GM19099 (cell line): ENCODE data around the gene DDAH1.

Experiments used
- POLR2A ChIP-seq: IDR thresholded peaks from 3 replicates; pipeline ENCODE4 v1.6.1; 2011; ENCODE audit warnings: low read depth; ENCODE audit not compliant: insufficient read length; ENCODE audit errors: extremely low read depth

DDAH1 gene

DNA sequence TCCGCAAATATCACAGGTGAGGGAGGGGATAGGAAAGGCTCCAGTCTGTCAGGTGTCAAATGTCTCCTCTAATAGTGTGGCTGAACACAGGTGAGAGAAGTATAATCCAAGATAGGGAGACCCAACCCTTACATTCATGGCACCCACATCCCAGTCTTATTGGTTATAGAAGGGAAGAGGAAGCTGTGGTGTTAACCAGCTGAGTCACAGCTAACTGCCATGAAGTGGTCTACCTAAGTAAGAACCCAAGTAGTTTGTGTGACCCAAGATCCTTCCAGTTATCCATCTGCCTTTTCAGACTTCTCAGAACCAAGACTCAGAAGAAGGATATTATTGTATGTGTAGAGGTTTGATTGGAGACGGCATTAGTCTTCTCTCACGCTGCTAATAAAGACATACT lies 37.1 kb downstream of the DDAH1 start:
- no peak for TF ChIP-seq POLR2A

DNA sequence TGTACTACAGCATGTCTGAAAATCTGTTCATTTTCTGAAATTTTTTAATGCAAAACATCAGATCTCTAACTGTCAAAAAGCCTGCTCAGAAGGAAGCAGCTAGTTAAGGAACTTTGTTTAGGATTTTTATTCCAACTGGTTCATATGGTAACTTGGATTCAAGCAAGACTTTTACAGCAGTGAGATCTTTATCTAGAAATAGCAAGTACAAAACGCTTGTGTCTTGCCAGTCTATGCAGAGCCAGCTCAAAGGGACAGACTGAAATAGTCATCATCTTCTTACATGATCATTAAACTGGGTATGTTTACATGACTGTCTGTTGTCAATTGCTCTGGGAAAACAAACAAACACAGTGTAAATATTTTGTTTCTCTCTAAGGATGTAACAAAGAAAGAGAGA lies 37.6 kb downstream of the DDAH1 start:
- no peak for TF ChIP-seq POLR2A

DNA sequence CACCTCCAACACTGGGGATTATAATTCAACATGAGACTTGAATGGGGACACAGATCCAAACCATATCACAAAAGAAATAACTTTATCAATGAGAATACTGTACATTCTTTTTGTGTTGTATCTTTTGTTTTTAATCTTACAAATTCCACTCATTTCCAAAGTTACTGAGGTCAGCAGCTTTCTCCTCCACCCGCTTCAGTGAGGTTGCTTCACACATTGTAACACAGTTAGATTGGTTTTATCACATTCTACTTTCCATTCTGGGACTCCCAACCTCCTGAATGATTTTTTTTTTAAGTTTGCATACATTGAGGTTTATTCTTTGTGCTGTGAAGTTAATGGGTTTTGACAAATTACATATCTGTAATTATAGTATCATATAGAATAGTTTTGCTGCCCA lies 43.8 kb downstream of the DDAH1 start:
- no peak for TF ChIP-seq POLR2A

DNA sequence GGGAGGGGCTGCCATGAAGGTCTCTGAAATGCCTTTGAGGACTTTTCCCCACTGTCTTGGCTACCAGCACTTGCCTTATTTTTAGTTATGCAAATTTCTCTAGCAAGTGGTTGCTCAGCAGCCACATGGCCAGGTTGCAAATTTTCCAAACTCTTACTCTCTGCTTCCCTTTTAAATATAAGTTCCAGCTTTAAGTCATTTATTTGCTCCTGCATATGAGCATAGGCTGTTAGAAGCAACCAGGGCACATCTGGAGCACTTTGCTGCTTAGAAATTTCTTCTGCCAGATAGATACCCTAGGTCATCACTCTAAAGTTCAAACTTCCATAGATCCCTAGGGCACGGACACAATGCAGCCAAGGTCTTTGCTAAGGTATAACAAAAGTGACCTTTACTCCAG lies 44.8 kb downstream of the DDAH1 start:
- TF ChIP-seq POLR2A, result no peak

DNA sequence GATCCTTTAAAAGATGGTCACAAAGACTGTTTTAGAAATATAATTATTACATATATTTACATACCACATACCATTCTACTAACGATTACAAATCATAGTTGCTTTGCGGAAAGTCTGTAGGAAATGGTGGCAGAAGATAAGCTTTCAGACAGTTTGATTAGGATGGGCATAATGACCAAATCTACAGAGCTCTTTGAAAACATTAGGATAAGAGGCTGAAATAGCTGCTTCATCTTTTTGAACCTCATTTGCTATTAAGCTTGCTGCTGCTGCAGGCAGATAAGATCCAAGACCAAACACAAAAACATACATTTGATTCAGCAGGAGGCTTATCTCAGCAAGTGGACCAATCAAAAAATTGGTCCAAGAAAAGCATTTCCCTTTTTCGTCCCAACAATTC lies 47.1 kb downstream of the DDAH1 start:
- TF ChIP-seq POLR2A, result no peak

DNA sequence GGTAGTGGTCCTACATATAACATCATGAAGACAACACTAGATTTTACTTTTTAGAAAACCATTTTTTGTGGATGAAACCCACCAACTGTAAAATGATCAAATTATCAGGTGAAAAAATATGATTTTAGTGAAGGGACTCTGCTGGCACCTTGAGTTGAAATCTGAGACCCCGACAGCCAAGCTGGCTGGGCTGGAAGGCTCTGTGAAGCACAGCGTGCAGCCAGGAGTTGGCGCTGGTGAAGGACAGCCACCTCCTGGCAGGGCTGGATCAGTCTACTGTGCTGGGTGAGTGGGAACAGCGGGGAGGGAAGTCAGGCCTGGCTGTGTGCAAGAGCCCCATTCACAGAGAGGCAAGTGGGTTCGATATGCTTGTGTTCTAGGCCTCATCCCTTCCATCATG lies 47.9 kb downstream of the DDAH1 start:
- TF ChIP-seq POLR2A, result no peak

DNA sequence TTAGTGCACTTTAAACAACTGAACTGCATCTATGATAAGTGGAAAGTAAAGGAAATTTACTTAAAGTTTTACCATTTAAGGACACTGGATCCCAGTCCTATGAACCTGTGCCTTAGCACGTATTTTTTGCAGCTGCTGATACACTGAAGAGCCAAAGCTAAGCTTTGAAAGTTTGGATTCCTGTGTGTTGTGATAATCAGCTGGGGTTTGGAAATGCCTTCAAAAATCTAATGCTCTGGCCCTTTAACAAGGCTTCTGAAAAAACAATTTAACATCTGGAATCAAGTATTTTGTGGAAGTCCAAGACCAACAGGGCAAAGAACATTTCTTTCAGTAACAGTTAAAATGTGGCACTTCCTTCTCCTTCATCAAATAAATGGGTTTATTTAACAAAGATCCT lies 51.8 kb downstream of the DDAH1 start:
- TF ChIP-seq POLR2A, result no peak

DNA sequence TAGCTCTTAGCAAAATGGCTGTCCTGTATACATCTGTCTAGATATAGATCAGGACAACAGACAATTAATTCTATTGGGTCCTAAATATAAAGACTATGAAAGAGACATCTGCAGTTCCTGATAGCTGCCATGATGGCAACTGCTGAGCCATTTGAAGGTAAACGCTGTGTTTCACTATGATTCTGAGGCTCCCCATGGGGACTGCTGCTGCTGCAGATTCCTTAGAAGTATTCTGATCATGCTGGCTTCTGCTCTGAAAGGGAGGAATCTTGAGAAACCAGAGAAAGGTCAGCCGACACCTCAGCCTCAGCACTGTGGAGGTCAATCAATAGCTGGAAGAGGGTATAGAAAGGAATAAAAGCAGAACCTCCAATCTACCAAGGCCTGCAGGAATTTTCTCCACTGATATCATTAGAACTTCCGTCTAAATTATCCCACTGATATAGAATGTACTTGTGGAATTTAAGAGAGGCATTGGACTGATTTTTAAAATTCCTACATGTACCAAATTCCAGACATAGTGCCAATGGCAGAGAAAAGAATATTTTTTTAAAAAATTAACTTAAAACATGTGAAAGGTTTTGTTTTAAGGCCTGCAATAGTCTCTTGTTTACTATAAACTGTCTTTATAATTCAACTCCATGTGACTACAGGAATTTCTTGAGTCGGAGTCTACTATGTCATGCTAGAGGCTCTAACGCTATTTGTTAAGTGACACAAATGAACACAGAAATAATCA lies 53.2 kb downstream of the DDAH1 start:
- no peak for TF ChIP-seq POLR2A

DNA sequence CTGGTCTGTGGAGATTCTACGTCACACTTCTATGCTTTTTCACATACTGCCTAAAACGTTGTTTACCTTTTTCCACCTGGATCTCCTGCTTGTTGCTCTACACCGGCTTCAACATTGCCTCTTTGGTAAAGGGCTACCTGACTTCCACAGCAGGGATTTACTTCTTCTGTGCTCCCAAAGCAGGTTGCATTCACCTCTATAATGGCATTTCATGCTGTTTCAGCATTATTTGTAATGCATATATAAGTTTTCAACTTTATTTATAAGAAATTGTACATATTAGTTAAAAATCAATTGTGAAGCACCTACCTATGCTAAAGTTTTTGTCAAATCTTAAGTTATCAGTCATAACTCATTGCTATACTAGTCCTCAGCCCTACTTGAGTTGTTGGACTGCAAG lies 55.4 kb downstream of the DDAH1 start:
- TF ChIP-seq POLR2A, result no peak

DNA sequence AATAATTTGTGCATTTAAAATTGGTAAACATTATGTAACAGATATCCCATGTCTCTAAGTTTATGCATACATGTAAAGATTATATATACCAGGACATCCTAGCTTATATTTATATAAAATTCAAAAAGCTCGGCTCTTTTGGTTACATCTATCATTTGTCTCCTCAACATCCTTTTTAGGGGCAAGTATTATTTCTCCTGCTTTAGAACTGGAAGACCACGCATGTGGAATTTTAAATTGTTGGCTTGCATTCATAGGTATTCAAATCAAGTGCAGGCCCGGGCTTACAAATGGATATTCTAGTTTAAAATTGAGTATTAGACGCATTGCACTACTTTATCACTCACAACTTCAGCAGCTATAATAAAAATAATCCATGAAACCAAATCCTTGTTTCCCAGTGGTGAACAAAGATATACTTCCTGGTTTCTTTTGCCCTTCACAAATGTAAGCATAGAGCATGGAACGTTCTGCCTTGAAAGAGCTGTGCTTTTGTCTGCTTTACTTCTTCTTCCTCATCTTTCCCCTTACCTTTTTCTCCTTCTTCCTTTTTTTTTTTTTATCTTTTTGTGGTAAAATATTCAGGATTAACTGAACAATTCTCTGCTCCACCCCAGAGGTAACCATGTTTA lies 57.1 kb downstream of the DDAH1 start:
- TF ChIP-seq POLR2A, result no peak

DNA sequence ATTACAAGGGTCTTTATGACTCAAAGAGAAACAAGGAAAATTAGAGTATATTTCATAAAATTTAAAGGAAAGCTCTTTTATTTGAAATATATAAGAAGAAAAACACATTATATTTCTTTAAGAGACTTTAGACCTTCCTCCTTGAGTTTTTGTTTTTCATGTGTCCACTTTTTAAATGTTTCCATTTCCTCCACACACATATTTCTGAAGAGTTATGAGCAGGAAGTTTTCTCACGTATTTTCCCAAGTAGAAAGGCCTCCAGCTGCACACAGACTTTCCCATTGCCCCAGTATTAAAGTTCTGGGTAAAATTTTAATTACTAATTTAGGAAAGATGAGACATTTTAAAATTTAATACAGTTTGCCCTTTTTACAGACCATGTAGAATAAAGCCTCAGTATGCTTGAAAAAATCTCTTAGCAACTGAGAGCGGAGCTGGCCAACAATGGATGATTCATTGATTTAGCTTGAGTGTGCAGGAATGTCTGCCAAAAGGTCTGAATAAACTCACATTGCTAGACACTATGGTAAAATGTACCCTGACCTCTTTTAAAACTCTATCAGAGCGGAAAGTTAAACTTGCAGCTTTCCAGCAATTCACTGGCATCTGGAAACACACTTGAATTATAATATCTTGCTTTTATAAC lies 57.9 kb downstream of the DDAH1 start:
- no peak for TF ChIP-seq POLR2A

DNA sequence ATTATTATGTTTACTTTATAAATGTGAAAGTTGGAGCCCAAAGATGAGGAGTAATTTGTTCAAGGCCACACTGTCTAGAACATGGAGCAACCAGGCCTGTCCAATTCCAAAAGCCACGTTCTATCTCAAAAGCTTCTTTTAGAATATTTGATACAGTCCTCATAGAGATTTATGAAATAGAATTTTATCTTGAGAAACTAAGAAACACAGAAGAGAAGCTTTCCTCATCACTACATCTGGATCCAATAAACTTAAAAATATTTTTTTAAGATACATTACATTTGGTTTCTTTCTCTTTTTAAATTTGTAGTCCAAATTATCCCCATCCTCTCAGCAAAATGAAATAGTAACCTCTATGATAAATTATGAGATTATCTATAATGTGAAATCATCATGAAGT lies 58.9 kb downstream of the DDAH1 start:
- no peak for TF ChIP-seq POLR2A

DNA sequence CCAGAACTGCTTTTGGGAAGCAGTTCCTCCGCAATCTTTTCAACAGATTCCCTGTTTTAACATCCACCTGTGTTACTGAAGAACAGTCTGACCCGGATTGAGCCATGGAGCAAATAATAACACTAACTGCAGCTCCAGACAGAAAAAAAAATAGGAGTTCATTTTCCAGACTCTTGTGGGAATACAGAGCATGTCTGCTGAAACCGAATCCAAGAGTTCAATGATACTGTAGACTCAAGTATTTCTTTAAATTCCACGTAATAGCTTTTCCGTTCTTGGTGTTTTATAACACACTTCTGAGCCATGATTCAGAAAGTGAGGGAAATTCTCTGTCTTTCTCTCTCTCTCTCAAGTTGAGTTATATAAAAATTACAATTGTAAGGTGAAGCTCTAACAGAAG lies 60.6 kb downstream of the DDAH1 start:
- TF ChIP-seq POLR2A, result no peak

DNA sequence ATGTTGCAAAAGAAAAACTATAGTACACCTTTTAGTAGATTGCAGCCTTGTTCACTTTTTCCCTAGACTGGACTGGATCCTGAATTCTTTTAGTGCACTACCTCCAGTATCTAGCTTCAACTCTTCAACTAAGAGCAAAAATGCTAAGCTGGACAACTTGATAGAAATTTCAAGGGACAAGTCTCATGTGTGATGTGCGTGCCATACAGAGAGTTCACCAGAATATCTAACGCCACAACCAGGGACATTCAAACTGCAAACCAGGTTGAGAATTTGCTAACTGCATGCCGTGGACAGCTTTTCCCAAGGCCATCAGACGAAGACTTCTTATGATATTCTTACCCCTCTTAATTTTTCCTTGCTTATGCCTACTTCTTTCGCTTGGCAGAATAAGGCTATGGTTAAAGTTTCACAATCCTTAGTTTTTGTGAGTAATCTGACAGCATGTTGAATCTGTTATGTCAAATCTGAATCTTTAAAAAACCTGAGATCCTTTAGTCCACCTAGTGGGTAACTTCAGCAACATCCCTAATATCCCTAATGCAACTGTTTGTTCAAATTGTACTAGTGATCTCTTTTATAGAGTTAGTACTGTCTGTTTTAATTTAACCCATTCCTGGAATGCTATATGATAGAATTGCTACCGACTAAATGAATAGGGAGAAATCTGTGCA lies 66.4 kb downstream of the DDAH1 start:
- TF ChIP-seq POLR2A, result no peak

DNA sequence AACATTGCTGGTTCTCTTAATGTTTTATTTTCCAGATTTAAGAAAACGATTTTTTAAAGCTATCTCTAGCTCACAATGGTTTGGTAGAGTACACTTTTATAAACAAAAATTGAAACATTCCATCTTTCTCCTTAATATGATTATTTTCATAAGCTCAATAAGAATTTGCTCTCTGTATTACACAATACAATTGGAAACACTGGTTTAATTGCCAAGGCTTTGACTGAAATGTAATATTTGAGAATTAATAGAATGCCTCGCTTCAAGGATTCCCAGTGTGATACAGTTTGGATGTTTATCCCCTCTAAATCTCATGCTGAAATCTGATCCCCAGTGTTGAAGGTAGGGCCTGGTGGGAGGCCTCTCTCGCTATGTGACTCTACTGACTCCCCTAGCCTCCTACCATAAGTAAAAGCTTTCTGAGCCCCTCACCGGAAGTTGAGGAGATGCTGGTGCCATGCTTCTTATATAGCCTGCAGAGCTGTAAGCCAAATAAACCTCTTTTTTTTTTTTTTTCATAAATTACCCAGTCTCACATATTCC lies 67.4 kb downstream of the DDAH1 start:
- TF ChIP-seq POLR2A, result no peak
